Duodenal mucosa (tissue), 2 donors: ENCODE measurements around the gene GOLGA3.
"Not testable (repeated sequence)": the region's sequence is repeated elsewhere in the genome, so short reads cannot be mapped to it uniquely, and the experiment has no call there.

ENCODE experiments used
- H3K27ac ChIP-seq: one replicate; pipeline ENCODE4 v1.7.0; 2013; ENCODE audit warnings: low read depth, low read length
- H3K27me3 ChIP-seq, 2 donors: one replicate each; pipeline ENCODE4 v1.7.0; 2013; ENCODE audit warnings: low read length in 2 of 2, control low read depth in 1 of 2; ENCODE audit not compliant: insufficient read depth in 2 of 2, control insufficient read depth in 1 of 2
- H3K36me3 ChIP-seq, 2 donors: one replicate each; pipeline ENCODE4 v1.7.0; 2013; ENCODE audit warnings: low read length in 2 of 2, control low read depth in 1 of 2; ENCODE audit not compliant: insufficient read depth in 2 of 2, control insufficient read depth in 1 of 2
- H3K4me1 ChIP-seq, 2 donors: one replicate each; pipeline ENCODE4 v1.7.0; 2013; ENCODE audit warnings: low read length in 2 of 2, control low read depth in 1 of 2; ENCODE audit not compliant: insufficient read depth in 2 of 2, control insufficient read depth in 1 of 2
- H3K4me3 ChIP-seq, 2 donors: one replicate each; pipeline ENCODE4 v1.7.0; 2013; ENCODE audit warnings: low read length in 2 of 2, low read depth in 1 of 2
- H3K9ac ChIP-seq, 2 donors: one replicate each; pipeline ENCODE4 v1.7.0; 2013; ENCODE audit warnings: low read length in 2 of 2, low read depth in 1 of 2
- H3K9me3 ChIP-seq, 2 donors: one replicate each; pipeline ENCODE4 v1.7.0; 2013; ENCODE audit warnings: low read length in 2 of 2, control low read depth in 1 of 2; ENCODE audit not compliant: control insufficient read depth in 1 of 2

GOLGA3 gene

DNA sequence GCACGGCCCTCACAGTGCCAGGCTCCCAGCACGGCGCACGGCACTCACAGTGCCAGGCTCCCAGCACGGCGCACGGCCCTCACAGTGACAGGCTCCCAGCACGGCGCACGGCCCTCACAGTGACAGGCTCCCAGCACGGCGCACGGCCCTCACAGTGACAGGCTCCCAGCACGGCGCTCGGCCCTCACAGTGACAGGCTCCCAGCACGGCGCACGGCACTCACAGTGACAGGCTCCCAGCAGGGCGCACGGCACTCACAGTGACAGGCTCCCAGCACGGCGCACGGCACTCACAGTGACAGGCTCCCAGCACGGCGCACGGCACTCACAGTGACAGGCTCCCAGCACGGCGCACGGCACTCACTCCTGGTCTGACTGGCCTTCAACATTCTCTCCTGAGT is 7.6 kb upstream of the GOLGA3 start:
- not testable (repeated sequence) for H3K9me3 ChIP-seq, H3K9ac ChIP-seq, H3K27me3 ChIP-seq, H3K27ac ChIP-seq
- Histone ChIP-seq H3K4me3 (peak overlapping the region in 1 of 2 donors; percentile 32), H3K36me3 (peaks cover 24 to 25% of the 10 kb centered on the region in 2 donors), H3K4me1 (peaks cover 0 to 11% of the 10 kb centered on the region in 2 donors)

DNA sequence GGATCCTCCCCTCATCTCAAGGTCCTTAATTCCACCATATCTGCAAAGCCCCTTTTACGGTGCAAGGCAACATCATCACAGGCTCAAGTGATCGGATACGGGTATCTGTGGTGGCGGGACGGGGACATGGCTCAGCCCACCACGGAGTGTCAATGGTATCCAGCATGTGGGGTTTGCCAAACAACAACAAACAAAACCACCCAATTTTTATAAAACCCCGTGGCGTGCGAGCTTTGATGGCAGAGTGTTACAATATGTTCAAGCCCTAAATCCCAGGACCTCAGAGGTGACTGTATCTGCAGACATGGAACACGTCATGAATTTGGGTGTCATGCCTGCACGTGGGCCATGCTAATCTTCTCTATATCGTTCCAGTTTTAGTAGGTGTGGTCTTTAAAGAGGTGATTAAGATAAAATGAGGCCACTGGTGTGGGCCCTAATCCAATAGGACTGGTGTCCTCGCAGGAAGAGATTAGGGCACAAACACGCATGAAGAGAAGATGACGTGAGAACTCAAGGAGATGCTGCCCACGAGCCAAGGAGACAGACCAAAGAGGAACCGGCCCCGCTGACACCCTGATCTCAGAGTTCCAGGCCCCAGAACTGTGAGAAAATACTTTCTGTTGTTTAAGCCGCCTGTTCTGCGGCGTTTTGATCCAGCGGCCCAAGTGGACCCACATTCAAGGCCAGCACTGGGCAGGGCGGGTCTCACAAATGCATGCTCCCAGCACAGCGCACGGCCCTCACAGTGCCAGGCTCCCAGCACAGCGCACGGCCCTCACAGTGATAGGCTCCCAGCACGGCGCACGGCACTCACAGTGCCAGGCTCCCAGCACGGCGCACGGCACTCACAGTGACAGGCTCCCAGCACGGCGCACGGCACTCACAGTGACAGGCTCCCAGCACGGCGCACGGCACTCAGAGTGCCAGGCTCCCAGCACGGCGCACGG is 6.7 kb upstream of the GOLGA3 start:
- Histone ChIP-seq H3K9me3 (no peaks in the 10 kb centered on the region), H3K4me1 (peaks cover 0 to 11% of the 10 kb centered on the region in 2 donors), H3K4me3 (no peak overlapping the region), H3K9ac (no peak overlapping the region), H3K27me3 (no peaks in the 10 kb centered on the region), H3K27ac (no peak overlapping the region), H3K36me3 (peaks cover 16 to 20% of the 10 kb centered on the region in 2 donors)

DNA sequence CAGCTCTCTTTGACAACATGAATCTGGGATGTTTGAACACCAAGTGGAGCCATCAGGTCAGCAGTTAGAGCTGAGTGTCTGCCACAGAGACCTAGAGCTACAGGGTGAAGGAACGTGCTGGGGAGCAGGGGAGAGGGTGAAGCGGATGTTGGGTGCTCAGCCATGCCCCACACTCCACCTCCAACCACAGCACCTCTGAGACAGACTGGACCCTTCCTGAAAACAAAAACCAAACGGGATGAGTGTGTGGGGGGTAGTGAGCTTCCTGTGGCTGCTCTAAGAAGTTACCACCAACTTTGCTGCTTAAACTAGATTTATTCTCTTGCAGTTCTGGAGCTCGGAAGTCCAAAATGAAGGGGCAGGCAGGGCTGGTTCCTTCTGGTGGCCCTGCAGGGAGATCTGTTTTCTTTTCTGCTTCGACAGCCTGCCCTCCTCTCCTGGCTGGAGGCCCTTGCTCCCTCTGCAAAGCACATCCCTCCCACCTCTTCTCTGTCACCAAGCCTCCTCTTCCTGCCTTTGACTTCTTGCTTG is 5.6 kb upstream of the GOLGA3 start:
- Histone ChIP-seq H3K9ac (no peak overlapping the region), H3K4me3 (no peak overlapping the region), H3K4me1 (peaks cover 0 to 11% of the 10 kb centered on the region in 2 donors), H3K27me3 (no peaks in the 10 kb centered on the region), H3K27ac (no peak overlapping the region), H3K36me3 (peaks cover 10 to 13% of the 10 kb centered on the region in 2 donors), H3K9me3 (no peaks in the 10 kb centered on the region)

GRCh38 chr12:132833341-132833740 is 4.7 kb upstream of the GOLGA3 start:
- Histone ChIP-seq H3K4me1 (peaks cover 0 to 11% of the 10 kb centered on the region in 2 donors), H3K36me3 (peaks cover 10% of the 10 kb centered on the region in 2 donors), H3K9ac (no peak overlapping the region), H3K27me3 (no peaks in the 10 kb centered on the region), H3K27ac (no peak overlapping the region), H3K4me3 (no peak overlapping the region), H3K9me3 (no peaks in the 10 kb centered on the region)

- Histone ChIP-seq H3K9me3 (no peaks in the 10 kb centered on the region), H3K27me3 (no peaks in the 10 kb centered on the region), H3K4me1 (peaks cover 9 to 13% of the 10 kb centered on the region in 2 donors), H3K27ac (no peak overlapping the region), H3K36me3 (peaks cover 15 to 18% of the 10 kb centered on the region in 2 donors), H3K4me3 (no peak overlapping the region), H3K9ac (no peak overlapping the region)
These were observed 3.1 kb upstream of the GOLGA3 start for GRCh38 chr12:132831771-132832170.

DNA sequence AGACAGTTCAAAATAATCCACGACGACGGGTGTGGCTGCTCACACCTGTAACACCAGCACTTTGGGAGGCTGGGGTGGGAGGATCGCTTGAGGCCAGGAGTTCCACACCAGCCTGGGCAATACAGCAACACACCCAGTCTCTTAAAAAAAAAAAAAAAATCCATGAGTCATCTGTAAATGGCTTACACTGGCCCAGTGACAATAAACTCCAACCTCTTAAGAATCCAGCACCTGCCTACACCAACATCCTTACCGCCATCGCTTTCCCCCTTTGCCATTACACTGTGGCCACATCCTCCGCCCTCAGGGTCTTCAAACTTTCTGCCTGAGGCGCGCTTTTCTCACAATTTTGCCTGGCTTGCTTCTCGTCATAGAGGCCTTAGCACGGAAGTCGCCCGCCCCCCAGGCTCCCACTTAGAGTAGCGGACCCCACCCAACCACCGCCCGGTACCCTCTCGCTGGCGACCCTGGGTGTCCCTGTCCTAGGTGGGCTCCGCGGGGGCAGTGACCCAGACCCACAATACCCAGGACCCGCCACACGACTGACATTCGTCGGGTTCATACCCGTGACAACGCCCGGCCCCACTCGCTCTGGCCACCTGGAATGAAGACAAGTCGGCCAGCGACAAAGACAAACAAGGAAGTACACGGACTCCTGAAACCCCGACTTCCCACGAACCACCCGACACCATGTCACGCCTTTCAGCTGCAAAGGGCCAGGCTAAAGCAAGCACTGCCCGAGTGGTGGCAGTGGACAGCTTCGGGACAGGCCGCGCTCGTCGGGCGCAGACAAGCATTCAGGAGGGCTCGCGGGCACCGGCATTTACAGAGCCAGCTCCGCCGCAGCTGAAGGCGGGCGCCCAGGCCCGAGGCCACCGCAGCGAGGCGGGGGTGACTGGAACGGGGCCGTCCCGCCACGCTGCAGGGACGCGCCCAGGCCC is 636 bp downstream of the GOLGA3 start:
- no peaks in the 10 kb centered on the region for H3K27me3 ChIP-seq
- peak overlapping the region; percentile 68 to 94 for H3K9ac ChIP-seq
- peaks cover 36 to 39% of the 10 kb centered on the region in 2 donors for H3K36me3 ChIP-seq
- no peaks in the 10 kb centered on the region for H3K9me3 ChIP-seq
- H3K4me1 ChIP-seq: peaks cover 10 to 18% of the 10 kb centered on the region in 2 donors
- peak overlapping the region; percentile 93 to 99 for H3K4me3 ChIP-seq
- peak overlapping the region; percentile 96 for H3K27ac ChIP-seq

- Histone ChIP-seq H3K27me3 (no peaks in the 10 kb centered on the region), H3K36me3 (peaks cover 38 to 47% of the 10 kb centered on the region in 2 donors), H3K27ac (no peak overlapping the region), H3K9me3 (no peaks in the 10 kb centered on the region), H3K9ac (no peak overlapping the region), H3K4me1 (peaks cover 10 to 18% of the 10 kb centered on the region in 2 donors), H3K4me3 (no peak overlapping the region)
These were observed 2.8 kb downstream of the GOLGA3 start for GRCh38 chr12:132825861-132826260.

DNA sequence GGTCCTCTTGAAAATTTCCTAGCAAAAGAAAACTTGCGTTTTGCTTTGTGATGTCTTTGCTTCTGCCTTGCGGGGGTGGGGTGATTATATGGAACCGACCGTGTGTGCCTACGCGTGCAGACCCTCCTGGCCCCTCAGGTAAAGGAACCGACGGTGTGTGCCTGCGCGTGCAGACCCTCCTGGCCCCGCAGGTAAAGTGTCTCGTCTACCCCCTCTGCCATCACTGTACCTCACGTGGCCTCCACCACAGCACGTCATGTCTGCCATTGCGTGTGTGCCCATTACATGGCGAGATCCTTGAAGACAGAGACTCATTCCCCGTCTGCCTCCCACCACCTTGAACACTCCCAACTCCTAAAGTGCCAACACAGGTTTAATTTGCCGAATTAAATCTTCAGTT is 3.6 kb downstream of the GOLGA3 start:
- no peak overlapping the region for H3K4me3 ChIP-seq
- H3K4me1 ChIP-seq: peaks cover 10 to 18% of the 10 kb centered on the region in 2 donors
- H3K9ac ChIP-seq: no peak overlapping the region
- H3K9me3 ChIP-seq: no peaks in the 10 kb centered on the region
- peaks cover 44 to 53% of the 10 kb centered on the region in 2 donors for H3K36me3 ChIP-seq
- H3K27ac ChIP-seq: no peak overlapping the region
- H3K27me3 ChIP-seq: no peaks in the 10 kb centered on the region

GRCh38 chr12:132824053-132824452 is 4.6 kb downstream of the GOLGA3 start:
- H3K4me1 ChIP-seq: peaks cover 10 to 18% of the 10 kb centered on the region in 2 donors
- no peak overlapping the region for H3K27ac ChIP-seq
- no peak overlapping the region for H3K9ac ChIP-seq
- H3K27me3 ChIP-seq: no peaks in the 10 kb centered on the region
- no peaks in the 10 kb centered on the region for H3K9me3 ChIP-seq
- H3K4me3 ChIP-seq: no peak overlapping the region
- peaks cover 45 to 64% of the 10 kb centered on the region in 2 donors for H3K36me3 ChIP-seq
